HCEC 1CT (cell line): ENCODE measurements around the gene PRICKLE1.

Experiments
- DNase-seq: peaks from one replicate; pipeline ENCODE4 v3.0.0-alpha.2; 2017

PRICKLE1 gene

DNA sequence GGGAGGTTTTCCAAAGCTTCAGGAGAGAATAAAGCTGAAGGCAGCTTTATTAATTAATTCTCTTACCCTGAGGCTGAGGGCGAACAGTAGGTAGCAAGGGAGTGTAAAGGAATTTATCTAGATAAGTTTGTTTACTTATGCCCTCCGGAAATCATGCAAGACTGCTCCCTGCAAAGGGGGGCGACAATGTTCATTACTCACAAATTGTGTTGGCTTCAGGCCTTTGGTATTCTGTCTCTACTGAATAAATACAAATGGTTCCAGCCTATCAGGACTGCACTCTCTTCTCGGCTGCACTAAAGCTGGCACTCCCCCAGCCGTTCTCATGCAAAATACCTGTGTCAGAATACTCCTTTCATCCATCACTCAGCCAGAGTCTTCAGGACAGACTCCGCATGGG lies 142.8 kb downstream of the PRICKLE1 start:
- no peak for DNase-seq

DNA sequence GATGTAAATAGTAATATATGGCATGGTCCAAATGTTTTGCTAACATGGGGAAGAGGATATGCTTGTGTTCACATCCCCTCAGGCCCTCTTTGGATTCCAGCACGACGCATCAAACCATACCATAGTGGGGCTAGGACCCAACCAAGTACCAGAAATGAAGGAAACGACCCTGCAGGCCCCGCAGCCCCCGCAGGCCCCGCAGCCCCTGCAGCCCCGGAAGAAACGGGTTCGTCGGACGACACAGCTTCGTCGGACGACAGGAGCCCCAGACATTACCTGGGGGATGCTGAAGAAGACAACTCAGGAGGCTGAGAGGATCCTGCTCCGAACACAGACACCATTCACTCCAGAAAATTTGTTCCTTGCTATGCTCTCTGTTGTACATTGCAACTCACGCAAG lies 143.7 kb downstream of the PRICKLE1 start:
- no peak for DNase-seq

DNA sequence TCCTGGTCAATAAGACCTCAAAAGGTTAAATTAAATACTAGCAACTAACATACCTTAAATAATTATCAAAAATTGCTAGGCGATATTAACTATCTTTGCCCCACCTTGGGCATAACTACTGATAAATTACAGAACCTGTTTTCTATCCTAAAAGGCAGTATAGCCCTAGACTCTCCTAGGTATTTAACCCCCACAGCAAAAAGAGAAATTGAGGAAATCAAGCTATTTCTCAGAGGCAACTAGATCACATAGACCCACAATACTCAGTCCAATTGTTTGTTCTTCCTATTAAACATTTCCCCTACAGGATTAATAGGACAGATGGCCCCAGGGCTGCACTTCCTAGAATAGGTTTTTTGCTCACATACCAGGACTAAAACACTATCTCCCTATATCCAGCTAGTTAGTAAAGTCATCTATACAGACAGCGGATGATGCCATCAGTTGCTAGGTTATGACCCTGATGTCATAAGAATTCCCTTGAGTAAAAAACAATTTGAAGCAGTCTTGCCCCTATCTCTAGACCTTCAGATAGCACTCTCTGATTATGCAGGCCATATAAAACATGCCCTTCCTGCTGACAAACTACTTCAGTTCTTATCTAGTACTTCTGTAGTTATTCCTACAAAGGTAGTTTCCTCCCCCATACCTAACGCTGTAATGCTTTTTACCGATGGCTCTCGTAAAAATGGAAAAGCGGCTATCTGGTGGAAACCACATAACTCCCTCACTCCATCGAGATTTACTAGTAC lies 145.2 kb downstream of the PRICKLE1 start:
- no peak for DNase-seq

DNA sequence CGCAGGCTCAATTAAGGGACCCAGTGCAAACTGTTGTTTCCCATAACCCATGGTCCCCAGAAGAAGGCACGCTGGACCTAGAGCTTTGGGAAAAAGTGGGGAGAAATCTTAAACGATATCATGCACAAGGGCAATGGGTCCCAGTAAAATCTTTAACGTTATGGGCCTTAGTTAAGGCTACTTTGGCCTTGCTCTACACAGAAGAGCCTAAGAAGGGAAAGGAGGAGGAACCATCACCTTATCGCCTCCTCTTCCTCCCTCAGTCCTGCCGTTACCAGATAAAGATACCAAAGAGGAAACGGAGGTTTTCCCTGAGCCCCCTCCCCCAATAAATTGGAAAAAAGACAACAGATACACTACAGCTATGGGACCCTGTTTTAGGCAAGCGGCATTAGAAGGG lies 146.7 kb downstream of the PRICKLE1 start:
- DNase-seq, result no peak

DNA sequence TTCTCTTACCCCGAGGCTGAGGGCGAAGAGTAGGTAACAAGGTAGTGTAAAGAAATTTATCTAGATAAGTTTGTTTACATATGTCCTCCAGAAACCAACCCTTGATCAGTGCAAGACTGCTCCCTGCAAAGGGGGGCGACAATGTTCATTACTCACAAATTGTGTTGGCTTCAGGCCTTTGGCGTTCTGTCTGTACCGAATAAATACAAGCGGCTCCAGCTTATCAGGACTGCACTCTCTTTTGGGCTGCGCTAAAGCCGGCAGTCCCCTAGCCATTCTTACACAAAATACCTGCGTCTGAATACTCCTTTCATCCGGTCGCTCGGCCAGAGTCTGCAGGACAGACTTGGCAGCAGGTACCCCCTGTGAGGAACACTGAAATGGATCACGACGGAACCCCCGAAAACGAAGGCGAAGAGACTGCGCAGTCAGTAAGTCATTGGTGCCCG lies 147.2 kb downstream of the PRICKLE1 start:
- no peak for DNase-seq

DNA sequence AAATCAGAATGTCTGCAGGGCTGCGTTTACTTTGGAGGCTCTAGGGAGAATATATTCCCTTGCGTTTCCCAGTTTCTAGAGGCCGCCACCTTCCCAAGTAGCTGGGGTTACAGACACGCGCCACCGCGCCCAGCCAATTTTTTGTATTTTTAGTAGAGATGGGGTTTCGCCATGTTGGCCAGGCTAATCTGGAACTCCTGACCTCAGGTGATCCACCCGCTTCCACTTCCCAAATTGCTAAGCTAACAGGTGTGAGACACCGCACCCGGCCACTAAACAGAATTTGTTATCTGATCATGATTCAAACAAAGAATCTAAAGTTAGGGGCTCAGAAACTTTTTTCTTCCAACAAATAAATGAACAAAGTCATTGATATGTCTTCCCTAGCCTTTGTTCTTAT lies 148.9 kb downstream of the PRICKLE1 start:
- DNase-seq, result no peak

DNA sequence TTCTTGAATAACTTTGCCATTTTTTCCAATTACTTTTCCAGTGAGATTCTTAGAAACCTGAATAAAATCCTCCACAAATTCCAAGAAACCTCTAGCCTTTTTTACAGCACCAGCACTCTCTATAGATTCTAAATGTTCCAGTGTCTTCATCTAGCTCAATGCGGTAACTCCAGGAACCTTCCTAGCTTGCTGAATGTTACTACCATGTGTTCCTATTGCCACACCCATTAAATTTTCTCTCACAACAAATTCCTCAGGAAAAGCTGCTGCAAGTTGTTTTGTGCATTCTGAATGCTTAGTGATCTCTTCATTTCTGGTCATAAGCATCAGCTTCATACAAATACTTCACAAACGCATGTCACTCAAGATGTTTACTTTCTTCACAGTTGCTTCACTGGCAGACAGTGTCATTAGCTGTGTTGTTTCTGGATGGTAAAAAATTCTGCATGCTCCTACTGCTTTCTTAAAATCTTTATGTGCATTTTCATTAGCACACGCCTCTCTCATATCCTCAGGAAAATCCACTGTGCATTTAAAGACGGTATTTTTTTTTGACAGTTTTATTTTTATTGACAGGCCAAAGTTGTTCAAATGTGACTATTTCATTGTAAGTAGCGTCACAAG lies 156.9 kb downstream of the PRICKLE1 start:
- no peak for DNase-seq

DNA sequence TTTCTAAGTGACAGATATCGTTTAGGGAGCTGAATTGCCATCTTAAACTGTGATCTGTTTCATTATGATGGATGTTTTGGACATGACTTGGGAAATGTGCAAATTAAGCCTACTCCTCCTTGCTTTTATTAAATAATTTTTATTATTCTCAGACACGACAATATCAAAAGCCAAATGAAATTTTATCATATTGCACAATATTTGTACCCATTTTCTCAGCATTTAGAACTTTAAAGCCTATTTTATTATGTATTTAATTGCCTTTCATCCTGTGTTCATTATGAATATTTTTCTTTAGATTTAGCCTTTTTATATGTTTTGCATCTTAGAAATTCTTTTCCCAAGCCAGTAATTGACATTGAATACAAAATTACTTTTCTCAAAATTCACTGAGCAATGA lies 160.7 kb downstream of the PRICKLE1 start:
- no peak for DNase-seq

DNA sequence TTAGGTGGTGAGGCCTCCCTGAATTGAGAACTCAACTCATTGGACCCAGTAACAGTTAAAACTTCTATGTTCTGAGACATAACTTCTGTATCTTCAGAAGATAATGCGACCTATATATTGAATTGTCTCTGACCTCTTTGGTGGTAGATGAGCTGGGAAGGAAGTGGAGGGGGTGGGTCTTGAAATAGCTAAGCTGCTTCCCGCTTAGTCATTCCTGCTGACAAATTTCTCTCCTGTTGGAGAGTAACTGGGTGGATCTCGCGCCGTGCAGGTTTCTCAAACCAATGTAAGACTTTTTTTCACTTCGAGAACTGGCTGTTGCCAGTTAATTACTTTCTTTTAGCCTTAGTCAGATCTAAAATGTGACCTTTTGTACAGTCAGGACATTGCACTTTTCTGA lies 162.8 kb downstream of the PRICKLE1 start:
- DNase-seq, result peak; percentile 36

DNA sequence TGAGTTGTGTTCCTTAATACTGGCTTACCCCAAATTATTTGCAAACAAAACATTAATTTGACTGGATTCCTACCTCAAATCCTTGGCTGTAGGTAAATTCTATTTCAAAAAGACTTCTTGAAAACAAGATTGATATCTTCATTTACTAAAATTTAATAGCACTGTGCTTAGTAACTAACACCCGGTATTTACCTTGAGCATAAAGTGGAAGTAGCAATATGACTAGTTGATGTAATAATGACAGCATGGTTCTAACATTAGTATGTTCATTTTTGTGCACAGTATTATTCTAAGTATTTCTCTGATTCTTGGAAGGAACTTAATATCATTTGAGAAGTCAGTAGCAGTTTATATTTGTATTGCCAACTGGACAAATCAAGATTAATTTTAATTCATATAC lies 166.8 kb downstream of the PRICKLE1 start:
- DNase-seq, result no peak

DNA sequence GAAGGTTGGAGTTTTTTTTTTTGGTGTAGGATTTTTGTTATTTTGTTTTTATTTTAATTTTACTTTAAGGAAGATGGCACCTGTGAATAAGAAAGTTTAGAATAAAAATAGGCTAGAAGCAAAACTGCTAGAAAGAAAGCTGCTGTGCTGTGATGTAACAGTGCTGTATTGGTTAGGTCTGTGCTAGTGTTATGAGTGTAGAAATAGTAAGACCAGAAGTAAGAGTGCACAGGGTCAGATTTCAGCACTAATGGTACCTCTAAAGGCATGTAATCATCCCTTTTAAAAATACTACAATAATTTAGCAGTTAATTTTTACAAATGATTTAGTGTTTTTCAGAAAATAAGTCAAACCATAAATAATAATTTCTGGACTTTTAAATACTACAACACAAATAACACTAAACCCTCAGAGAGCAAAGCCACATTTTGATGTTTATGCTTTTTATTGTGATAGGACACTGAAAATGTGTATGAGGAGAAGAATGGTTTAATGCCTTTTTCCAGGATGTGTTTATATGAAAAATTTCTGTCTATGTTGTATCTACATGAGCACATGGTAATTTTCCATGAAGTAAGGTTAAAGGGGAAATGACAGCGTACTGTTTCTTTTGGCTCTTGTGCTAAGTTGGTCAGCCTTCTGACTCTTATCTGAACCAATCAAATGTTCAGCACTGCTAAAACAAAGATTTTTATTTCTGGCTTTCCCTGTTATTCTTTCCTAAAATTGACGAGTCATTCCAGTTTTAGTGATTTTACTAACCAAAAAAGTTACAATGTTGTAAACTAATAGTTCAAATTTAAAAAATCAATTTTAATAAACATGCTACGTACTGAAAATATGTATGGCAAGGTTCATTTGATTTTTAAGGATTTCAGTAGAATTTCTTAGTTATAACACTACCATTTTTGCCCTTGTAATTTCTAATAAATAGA lies 167.4 kb downstream of the PRICKLE1 start:
- DNase-seq, result peak; percentile 23

DNA sequence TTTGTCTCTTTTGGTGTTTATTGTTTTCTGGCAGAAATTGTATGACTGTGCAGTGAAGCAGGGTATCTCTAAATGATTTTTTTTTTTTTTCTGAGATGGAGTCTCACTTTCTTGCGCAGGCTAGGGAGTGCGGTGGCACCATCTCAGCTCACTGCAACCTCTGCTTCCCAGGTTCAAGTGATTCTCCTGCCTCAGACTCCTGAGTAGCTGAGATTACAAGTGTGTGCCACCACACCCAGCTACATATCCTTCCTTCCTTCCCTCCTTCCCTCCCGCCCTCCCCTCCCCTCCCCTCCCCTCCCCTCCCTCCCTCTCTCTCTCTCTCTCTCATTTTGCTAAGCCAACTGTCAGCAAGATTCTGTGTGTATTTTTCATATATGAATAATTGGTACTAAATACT lies 169.2 kb downstream of the PRICKLE1 start:
- no peak for DNase-seq

DNA sequence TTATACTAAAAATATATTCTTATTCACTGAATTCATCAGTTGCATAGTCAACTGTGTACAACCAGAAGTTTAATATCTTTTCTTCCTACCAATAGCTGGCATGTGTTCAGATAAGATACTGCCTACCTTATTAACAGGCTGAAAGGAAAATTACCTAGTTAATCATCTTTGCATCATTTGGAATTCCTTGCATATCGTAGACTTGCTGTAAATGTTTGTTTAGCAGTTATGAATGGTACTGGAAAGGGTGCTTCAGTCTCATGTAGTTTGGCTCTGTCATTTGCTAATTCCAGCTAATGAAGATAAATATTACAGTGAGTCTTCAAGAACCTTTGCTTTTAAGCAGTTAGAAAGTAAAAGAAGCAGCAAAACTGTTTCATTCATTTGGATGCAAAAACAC lies 179.2 kb downstream of the PRICKLE1 start:
- no peak for DNase-seq

DNA sequence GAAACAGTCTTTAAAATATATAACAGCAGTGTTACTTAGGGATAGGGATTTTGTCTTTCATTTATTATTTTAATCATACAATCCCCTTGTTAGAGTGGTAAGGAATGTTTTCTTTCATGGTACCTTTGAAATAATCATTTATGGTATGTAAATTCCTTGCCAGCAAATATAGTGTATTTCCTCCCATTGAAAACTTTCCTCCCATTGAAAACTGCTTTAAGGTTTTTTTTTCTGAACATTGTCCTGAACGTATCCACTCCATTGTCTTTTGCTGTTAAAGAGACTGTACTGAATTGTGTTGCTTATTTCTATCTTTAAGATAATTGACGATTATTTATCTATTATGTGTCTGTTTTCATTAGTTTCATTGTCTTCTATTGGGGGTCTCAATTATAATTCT lies 180.1 kb downstream of the PRICKLE1 start:
- DNase-seq, result no peak

DNA sequence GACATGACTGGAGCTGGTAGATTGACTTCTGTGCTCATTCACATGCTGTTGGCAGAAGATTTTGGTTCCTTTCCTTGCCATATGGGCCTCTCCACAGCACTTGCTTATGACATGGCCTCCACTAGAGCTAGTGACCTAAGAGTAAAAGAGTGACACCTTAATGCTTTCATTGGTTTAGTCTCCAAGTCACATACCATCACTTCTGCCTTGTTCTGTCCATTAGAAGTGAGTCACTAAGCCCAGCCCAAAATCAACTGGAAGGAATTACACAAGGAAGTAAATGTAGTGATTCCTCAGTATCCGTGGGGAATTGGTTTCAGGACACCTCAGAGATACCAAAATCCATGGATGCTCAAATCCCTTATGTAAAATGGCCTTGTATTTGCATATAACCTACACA lies 182.2 kb downstream of the PRICKLE1 start:
- no peak for DNase-seq
